ENCODE measurements around the gene SH2D3A.
"Not testable (repeated sequence)": the region's sequence is repeated elsewhere in the genome, so short reads cannot be mapped to it uniquely, and the experiment has no call there.

The SH2D3A gene

GRCh38 chr19:6777434-6777833, 10.2 kb upstream of the SH2D3A start:
- in situ Hi-C loops (cut with MboI; ENCODE audit: low pct_unique_long_range_greater_than_20kb, low sequenced_read_pairs, unreplicated experiment): no loop called here
- DNase-seq (ENCODE audit: low spot score): peak; percentile 1
- TF ChIP-seq CTCF (IDR thresholded peaks at IDR 0.05; ENCODE audit: extremely low read depth, insufficient read depth, missing control alignments): no peak

GRCh38 chr19:6776999-6777398, 9.8 kb upstream of the SH2D3A start:
- in situ Hi-C loops (cut with MboI; ENCODE audit: low pct_unique_long_range_greater_than_20kb, low sequenced_read_pairs, unreplicated experiment): no loop called here
- DNase-seq (ENCODE audit: low spot score): no peak
- no peak for TF ChIP-seq CTCF (IDR thresholded peaks at IDR 0.05; ENCODE audit: extremely low read depth, insufficient read depth, missing control alignments)

GRCh38 chr19:6776045-6776444, 8.8 kb upstream of the SH2D3A start:
- DNase-seq (ENCODE audit: low spot score); in situ Hi-C loops (cut with MboI; ENCODE audit: low pct_unique_long_range_greater_than_20kb, low sequenced_read_pairs, unreplicated experiment): not testable (repeated sequence)

GRCh38 chr19:6774821-6775707, 7.8 kb upstream of the SH2D3A start:
- in situ Hi-C loops (cut with MboI; ENCODE audit: low pct_unique_long_range_greater_than_20kb, low sequenced_read_pairs, unreplicated experiment): no loop called here
- TF ChIP-seq CTCF (IDR thresholded peaks at IDR 0.05; ENCODE audit: extremely low read depth, insufficient read depth, missing control alignments): no peak
- peak; percentile 9 for DNase-seq (ENCODE audit: low spot score)

- TF ChIP-seq CTCF (IDR thresholded peaks at IDR 0.05; ENCODE audit: extremely low read depth, insufficient read depth, missing control alignments): no peak
- peak; percentile 75 for DNase-seq (ENCODE audit: low spot score)
- in situ Hi-C loops (cut with MboI; ENCODE audit: low pct_unique_long_range_greater_than_20kb, low sequenced_read_pairs, unreplicated experiment): no loop called here
Measured at GRCh38 chr19:6773323-6773931, 6.2 kb upstream of the SH2D3A start.

- in situ Hi-C loops (cut with MboI; ENCODE audit: low pct_unique_long_range_greater_than_20kb, low sequenced_read_pairs, unreplicated experiment): no loop called here
- TF ChIP-seq CTCF (IDR thresholded peaks at IDR 0.05; ENCODE audit: extremely low read depth, insufficient read depth, missing control alignments): no peak
- DNase-seq (ENCODE audit: low spot score): no peak
Measured at GRCh38 chr19:6772866-6773322, 5.7 kb upstream of the SH2D3A start.

Measured in GM13977 (cell line).